Measurements from ENCODE around the gene GUCA2A.

GRCh38 chr1:42148166-42148565, 16.4 kb downstream of the GUCA2A start:
- TF ChIP-seq POLR2A (IDR thresholded peaks at IDR 0.05): no peak
- TF ChIP-seq CTCF (IDR thresholded peaks at IDR 0.05 in 4 of 5, conservative IDR thresholded peaks at IDR 0.05 in 1 of 5): no peak
